Measurements from ENCODE around the gene SF3A1. TPM values are rescaled to one million over a fixed set of nuclear protein-coding genes. Genes with fewer than 3 reads are reported as not detected.
A peak's percentile ranks its signal among the peaks of the same experiment; 100 is the strongest.
"Not testable (repeated sequence)": the region's sequence is repeated elsewhere in the genome, so short reads cannot be mapped to it uniquely, and the experiment has no call there.

SF3A1 gene
- polyA plus RNA-seq, 12 donors = 49.9 to 189 (median 71.6) TPM; not detected in 1

DNA sequence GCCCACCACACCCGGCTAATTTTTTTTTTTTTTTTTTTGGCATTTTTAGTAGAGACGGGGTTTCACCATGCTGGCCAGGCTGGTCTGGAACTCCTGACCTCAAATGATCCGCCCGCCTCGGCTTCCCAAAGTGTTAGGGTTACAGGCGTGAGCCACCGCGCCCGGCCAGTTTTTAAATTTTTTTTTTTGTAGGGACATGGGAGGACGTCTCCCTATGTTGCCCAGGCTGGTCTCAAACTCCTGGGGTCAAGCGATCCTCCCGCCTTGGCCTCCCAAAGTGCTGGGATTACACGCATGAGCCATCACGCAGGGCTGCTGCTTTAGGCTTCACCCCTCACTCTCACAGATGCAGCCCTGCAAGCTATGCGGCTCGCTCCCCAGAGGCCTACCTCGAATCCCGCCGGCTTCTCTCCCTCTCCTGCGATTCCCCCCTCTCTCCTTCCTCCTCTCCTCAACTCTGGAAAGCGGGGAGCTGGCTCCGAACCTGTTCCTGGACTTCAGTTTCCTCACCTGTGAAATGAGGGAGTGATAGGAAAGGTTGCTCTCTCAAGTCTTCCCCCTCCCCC lies 1.0 kb upstream of the SF3A1 start:
- DNase-seq = no peak

DNA sequence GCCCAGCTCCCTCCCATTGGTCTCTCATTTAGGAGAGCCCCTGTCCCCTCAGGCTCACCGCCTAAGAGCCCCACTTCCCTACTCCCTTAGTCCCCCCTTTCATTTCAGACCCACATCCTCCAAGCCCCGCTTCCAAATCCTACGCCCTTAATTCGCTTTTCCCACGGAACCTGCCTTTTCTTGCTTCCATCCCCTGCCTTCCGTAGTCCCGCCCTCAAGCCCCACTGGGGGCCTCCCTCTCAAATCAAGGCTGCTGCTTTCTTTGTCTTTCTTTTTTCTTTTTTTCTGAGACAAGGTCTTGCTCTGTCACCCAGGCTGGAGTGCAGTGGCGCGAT lies 509 bp upstream of the SF3A1 start:
- no peak for DNase-seq

DNA sequence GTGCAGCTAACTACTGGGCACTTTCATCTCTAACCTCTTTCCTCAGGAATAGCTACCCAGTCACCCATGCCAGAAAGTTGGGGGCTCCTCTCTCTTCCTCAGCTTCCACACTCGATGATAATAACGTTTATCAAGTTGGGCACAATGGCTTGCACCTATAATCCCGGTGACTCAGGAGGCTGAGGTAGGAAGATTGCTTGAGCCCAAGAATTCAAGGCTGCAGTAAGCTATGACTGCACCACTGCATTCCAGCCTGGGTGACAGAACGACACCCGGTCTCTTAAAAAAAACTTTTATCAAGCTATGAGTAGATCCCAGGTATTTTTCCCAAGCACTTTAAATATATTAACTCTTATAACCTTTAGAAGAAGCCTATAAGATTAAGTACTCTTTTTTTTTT lies 2.0 kb downstream of the SF3A1 start:
- no peak for DNase-seq

DNA sequence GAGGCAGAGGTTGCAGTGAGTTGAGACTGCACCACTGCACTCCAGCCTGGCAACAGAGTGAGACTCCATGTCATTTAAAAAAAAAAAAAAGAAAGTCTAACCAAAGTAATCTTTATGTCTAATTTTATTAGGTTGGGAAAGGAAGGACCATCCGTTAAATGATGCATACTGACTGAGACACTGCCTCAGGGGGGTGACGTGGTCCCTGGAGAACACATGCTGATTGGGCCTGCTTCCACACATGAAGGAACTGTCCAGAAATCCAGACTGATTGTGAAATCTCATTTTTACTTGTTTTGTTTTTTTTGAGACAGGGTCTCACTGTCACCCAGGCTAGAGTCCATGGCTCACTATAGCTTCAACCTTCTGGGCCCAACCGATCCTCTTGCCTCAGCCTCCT lies 5.5 kb downstream of the SF3A1 start:
- DNase-seq = no peak

DNA sequence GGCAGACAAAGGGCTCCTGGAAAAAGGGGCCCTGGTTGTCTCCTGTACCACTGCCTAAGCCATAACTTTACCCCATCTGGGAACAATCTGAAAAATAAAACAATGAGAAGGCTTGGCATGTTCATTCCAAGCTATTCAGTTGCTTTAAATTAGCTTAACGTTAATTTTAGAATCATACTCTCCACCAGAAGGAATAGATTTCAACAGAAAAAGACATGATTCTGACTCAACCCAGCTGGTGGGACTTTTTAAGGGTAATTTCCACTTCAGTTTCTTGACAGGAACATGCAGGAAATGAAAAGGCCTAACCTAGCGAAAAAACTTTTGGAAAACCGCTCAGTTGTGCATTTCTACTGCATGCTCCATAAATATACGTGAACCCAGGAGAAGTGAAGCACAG lies 7.9 kb downstream of the SF3A1 start:
- no peak for DNase-seq

DNA sequence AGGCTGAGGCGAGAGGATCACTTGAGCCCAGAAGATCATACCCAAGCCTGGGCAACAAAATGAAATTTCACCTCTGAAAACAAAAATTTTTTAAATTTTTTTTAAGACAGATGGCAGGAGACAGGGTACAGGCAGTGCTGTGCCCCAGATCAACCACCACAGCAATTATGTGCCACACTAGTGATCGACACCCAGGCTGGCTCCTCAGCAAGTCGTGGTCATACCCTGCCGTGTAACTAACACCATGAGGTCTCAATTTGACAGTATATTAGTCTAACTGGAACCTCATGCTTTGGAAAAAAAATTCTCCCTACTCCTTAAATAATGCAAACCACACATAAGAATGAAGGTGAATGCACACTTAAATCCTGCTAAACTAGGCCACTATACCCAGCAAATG lies 8.3 kb downstream of the SF3A1 start:
- no peak for DNase-seq

DNA sequence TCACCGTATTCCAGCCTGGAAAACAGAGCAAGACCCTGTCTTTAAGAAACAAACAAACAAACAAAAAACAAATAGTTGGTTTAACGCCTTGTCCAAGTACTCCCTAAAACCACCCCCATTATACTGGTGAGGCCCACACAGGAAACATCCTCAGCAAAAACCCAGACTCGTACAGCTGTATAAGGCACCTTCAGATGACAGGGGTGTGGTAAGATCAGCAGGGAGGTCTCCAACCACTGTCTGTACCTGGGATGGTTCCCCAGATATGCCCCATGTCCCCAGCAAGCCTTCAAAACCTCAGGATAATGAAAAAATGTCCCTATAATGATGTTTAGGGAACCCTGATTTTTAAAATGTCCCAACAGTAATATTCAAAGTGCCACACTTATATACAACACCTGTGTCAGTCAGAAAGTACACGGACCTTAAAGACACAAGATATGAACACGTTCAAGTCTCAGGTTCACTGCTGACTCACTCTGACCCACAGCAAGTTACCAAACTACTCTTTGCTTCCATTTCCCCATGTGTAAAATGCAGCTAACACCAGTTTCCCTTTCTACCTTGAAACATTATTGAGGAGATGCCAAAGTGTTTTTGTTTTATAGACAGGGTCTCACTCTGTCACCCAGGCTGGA lies 9.3 kb downstream of the SF3A1 start:
- DNase-seq = no peak

DNA sequence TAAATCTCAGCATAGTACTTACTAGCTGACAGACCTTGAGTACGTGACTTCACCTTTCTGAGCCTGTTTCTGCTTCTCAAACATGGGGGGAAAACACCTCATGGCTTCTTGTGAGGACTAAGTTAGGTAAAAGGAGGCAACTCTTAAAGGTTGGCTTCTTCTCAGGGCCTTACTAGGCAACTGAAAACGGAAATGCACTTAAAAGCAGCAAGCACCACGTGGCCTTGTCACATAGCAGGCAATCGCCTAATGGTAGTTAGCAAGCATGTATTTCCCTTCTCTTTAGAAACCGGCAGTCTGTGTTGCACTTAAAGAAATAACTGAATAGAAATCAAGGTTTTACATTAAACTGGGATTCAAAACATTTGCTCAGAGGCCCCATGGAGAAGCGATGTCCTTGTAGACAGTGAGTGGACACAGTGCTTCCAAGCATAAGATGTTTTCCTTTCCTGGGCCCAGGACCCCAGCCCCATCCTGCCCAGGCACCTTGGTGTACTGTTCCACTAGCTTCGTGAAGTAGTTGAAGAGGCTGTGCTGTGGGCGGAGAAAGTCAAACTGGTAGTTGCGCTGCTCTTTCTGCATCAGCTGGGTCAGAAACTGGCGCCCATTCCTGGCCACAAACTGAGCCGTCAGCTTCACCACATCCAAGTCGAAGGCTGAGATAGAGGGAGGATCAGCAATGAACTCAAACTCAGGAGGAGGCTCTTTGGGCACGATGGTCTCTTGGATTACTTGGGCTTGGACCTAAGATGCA lies 12.1 kb downstream of the SF3A1 start:
- DNase-seq = no peak

DNA sequence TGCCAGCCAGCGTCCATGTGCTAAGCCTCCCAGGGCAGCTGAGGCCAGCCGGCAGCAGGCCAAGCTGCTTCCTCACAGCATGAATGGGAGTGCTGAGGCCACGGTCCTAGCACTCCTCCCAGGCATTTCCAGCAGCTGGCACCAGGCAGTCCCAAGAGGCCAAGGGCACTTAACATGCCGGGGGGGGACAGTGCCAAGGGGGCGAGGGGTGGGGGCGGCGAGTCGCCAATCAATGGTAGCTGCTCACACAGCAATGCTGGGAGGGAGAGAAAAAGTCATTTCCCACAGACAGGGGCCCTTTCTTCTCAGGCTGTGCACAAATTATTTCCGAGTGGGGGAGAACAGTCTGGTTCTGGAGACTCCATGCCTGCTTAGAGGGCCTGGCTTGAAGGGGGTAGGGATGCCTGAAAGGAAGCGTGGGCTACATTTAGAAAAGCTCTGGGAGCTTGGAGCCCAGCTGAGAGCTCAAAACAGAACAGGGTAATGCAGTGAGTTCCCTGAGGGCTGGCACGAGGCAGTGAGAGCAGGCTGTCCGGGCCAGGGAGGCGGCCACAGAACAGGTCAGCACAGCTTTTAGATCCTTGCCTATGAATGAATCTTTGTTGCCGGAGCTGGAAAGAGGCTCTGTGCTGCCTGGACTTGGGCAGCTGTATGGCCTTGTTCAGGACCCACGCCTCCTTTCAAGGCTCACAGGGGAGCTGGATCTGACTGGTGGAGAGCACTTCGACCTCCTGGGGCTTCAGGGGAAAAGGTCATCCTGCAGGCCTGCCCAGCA lies 15.6 kb downstream of the SF3A1 start:
- DNase-seq = peak; percentile 46

DNA sequence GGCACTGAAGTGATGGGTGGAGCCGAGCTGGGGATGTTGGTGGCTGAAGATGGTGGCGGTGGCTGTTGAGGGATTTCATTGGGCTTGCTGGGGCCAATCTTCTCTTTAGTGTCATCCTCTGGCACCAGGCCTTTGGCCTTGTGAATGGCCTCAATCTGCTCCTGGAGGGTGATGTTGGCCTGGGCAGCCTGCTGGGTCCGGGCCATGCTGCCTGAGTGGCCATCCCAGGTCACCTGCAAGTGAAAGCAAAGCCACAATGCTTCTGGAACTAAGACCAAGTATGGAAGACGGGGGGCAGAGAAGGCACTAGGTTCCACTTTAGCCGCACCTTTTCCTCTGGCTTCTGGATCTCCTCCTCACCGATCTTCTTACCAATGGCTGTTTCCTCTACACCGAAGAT lies 17.9 kb downstream of the SF3A1 start:
- no peak for DNase-seq

DNA sequence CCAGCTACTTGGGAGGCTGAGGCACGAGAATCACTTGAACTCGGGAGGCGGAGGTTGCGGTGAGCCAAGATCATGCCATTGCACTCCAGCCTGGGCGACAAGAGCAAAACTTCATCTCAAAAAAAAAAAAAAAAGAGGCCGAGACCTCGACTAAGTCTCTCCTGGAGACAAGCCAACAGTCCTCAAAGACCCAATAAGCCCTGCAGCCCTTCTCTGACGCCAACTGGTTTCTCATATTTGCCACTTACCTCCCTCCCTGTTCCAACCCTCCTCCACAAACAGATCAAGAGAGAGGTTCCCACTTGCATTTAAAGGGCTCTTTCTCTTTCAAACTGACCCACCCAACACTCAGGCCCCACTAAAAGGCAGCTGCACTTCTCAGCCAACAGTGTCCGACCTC lies 18.4 kb downstream of the SF3A1 start:
- DNase-seq = not testable (repeated sequence)

DNA sequence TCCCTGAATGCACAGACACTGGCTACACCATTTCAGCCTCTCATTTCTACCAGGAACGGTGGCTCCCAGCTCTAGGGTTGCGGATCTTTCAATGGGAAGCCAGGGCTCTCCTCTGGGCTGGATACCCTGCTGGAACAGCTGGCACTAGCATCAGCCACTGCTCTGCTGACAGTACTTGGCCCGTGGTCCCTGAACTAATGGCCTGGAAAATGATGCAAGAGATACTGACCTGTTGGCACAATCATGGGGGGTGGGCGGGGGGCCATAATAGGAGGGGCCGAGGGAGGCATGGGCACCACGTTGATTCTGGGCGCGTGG lies 19.3 kb downstream of the SF3A1 start:
- DNase-seq = no peak

DNA sequence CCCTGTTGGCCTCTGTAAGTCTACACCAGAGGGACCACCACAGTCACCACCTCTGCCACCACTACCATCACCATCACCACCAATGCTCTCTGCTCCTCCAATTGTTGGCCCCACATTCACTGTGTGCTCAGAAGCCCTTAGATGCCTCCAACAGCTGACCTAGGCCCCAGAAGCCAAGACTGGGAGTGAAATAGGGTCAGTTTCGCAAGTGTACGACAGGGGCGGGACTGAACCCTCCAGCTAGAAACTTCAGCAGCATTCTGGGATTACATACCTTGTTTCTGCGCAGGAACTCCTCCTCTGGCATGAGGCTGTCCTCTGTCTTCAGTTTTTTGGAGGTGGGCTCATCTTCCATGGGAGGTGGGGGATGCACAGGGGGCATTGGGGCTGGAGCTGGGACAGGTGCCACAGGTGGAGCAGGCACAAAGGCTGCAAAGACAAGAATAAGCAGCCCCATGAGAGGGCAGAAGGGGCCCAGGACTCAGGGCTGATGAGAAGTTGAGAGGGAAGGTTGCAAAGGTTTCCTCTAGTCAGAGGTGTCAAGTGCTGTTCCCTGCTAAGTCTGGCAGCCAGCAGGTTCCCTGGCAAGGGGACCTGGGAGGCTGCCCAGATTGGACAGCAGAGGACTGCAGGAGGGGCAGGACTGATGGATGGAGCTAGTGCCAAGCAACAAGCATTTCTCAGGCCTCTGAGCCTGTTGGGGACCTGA lies 19.8 kb downstream of the SF3A1 start:
- no peak for DNase-seq

DNA sequence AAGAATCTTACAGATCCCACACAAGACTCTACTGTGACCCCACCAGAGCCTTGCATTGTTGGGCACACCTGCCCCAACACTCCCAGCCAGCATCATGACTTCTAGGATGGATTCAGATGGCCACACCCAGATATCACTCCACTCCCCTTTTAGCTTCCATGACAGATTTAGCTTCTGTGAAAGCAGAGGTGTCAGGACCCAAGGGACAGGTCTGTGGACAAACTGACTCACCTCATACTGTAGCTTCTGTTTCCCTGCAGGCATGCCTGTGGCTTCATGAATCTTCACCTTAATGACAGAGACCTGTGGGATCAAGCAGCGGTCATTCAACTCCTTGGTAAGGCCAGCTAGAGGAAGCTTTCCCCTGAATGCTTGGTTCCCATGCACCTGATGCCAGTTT lies 21.5 kb downstream of the SF3A1 start:
- DNase-seq = no peak

DNA sequence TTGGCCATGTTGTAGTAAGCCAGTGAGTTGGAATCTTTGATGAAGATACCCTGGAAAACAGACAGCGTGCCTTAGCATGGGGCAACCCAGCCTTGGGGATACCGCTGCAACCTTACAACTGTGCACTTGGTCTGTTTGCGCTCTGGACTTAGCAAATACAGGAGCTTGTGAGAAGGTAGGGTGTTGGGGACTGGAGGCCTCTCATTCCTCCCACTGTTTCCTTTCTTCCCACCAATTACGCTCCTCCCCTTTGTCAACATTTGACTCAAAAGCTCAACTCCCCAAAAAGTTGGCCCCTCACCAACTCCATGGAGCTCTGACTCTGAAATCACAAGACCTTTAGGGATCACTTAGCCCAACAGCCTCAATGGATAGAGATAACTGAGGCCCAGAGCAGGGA lies 22.0 kb downstream of the SF3A1 start:
- DNase-seq = no peak

DNA sequence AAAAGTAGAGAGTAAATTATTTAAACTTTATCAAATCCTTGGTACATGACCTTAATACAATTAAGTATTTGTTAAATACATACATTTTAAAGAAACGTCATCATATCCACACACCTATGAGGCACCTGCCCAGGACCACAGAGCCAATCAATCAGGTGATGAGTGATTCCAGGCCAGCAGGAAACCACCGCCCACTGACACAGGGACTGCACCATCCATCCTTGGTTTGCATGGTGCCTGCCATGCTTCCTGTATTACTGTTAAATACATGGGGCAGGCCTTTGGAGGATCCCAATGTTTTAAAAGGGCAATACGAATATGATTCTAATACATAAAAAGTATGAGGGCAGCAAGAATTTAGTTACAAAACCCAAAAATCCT lies 23.0 kb downstream of the SF3A1 start:
- DNase-seq = no peak

DNA sequence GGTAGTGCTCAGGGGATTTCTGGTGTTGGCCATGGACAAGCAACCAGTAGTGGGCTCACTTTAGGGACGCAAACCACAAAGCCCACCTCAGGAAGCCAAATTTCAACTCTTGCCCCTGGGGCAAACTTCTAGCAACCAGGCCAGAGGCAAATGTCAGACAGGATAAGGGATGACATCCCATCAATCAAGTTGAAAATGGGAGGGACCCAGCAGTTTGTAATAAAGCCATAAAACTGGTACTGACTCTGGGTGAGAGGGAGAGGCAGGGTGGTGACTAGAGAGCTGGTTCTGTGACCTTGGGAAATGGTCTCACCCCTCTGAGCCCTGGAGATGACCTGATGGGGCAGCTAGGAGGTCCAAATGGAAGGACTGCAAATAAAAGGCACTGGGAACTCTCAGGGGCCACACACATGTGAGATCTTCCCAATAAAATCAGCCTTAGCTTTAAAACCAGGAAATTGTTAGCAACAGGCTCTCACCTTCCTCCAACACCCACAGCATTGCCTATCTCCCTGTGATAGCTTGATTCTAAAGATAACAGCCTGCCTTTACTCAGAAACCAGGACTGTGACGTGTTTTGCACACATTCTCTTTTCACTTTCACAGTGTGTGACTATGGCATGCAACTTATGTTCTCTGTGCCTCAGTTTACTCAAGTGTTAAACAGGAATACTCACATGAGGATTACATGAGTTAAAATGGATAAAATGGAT lies 23.5 kb downstream of the SF3A1 start:
- no peak for DNase-seq

DNA sequence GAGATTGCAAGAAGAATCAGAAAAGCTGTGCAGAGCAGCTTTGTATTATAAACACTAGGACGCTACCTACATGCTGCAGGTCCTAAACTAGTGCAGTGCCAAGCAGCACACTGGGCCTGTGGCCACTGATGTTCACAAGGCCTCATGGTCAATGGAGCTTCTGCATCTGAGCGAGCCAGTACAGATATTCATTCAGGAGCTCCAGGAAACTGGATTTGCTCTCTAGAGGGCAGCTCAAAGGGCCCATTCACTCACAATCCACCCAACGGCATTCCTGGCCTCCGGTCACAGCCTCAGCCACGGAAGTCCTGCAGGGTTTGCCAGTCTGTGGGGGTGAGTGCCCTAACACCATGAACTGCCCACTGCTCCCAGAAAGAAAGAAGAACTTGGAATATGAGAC lies 24.1 kb downstream of the SF3A1 start:
- no peak for DNase-seq

DNA sequence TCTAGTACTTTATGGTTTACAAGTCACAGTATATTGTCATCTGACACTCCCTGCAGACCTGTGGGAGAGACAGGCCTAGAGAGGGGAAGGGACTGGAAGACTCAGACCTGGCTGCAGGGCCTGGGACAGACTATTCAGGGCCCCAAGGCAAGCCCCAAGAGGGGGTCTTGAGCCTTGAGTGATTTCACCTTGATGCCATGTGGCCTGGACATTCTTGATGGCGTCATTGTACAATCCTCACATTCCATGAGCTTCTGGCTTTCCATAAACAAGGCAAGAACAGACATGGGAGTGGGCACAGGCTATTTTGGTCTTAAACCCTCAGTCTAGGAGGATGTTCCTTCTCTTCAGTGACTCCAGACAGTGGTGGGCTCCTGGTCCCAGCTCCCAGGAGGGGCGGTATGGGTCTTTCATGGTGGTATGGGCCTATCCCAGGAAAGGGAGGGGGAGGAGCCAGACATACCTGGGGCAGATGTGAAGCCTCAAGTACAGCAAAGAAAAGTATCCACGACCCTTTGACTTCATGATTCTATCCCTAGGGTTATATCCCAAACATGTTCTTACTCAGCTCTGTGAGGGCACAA lies 28.1 kb downstream of the SF3A1 start:
- no peak for DNase-seq

DNA sequence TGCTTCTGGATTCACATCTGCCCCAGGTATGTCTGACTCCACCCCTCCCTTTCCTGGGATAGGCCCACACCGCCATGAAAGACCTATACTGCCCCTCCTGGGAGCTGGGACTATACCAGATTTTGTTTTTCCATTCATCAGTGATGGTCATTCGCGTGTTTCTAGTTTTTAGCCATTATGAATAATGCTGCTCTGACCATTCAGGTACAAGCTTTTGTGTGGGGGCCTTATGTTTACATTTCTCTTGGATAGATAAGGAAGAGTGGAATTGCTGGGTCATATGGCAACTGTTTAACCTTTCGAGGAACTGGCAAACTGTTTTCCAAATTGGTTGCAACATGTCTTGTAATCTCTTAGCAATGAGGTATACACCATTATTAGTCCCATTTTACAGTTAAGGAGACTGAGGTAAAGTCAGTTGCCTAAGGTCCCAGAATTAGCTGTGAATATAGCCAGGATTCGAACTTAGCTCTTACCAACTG lies 28.8 kb downstream of the SF3A1 start:
- DNase-seq = no peak

DNA sequence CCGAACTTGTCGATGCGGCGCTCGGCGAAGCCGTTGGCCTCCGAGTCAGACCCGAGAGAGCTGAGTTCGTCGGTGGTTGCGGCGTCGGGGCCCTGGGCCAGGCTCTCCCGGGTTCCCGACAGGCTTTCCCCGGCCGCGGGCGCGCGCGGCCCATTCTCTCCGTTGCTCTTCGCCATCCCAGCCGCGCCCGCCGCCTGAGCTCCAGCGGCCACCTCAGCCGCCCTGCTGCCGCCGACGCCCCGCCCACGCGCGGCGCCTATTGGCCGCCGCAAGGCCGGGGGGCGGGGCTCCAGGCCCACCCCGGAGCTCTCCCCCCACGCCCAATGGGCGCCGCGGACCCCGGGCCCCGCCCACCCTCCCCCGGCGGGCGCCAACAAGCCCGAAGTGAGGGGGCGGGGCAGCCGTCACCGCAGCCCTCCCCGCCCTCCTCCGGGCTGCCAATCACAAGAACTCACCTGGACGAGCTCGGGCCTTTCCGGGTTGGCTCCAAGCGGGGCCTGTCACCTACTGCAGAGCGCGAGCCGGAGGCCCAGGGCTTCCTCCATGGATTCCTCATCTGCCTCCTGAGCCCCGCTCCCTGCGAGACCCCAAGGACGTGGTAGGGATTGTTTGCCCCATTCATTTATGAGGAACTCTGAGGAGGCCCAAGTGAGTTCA lies 29.9 kb downstream of the SF3A1 start, which contains the start of gene TBC1D10A:
TBC1D10A (minus strand) TSS at position 236 of the 657 bp plus-strand sequence; CDS start at position 176, 60 bp downstream.
- DNase-seq = peak; percentile 84
